HG02642 (cell line): ENCODE data around the gene CLBA1.
"Not testable (repeated sequence)": the region's sequence is repeated elsewhere in the genome, so short reads cannot be mapped to it uniquely, and the experiment has no call there.

Source experiments
- ATAC-seq: cut with Tn5 transposase; IDR thresholded peaks from one replicate; pipeline ENCODE4 v1.9.1; 2021; ENCODE audit warnings: mild to moderate bottlenecking; ENCODE audit not compliant: unreplicated experiment, poor library complexity

The CLBA1 gene

GRCh38 chr14:104985675-104986486, at the start of gene CLBA1:
Gene CLBA1 (plus strand): TSS chr14:104985788. CDS start chr14:104986432, 644 bp downstream.
- peak; percentile 92 for ATAC-seq

- no peak for ATAC-seq
Measured at GRCh38 chr14:104935955-104936354, 49.6 kb upstream of the CLBA1 start.

- no peak for ATAC-seq
Measured at GRCh38 chr14:104936361-104937155, 49.0 kb upstream of the CLBA1 start.

GRCh38 chr14:104937161-104937560, 48.4 kb upstream of the CLBA1 start:
- ATAC-seq: no peak

GRCh38 chr14:104937694-104938365, 47.8 kb upstream of the CLBA1 start:
- no peak for ATAC-seq

DNA sequence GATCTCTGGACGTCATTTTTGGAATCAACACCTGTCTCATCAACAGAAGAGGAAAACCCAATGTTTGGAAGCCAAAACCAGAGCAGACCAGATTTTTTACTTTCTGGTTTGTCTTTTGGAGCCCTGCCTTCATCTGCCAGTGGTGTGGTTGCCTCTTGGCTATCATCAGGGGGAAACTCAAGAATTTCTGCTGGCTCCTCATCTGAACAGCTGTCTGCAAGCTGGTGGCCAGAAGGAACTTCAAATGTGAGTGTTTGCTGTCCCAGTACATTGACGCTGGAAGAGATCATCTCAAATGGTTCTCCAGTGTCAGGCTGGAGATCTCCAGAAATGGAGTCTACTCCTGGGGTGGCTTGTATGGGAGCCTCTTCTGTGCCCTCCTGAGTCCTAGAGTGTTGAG, 47.2 kb upstream of the CLBA1 start:
- ATAC-seq: no peak

DNA sequence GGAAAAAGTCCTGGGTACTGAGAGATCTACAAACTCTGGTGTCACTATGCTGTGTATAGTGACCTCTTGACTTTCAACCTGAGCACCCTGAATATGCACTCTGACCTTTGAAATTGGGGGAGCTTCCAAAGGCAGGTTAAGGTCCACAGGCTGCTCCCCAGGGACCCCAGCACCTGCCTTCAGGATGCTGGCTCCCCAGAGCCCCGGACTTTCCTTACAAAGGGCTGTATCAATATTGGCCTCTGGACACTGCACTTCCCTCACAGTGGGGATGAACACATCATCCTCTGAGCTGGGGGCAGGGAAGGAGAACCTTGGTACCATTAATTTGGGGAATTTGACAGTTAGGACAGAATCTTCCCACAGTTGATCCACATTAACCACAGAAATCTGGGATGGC, 46.6 kb upstream of the CLBA1 start:
- no peak for ATAC-seq

DNA sequence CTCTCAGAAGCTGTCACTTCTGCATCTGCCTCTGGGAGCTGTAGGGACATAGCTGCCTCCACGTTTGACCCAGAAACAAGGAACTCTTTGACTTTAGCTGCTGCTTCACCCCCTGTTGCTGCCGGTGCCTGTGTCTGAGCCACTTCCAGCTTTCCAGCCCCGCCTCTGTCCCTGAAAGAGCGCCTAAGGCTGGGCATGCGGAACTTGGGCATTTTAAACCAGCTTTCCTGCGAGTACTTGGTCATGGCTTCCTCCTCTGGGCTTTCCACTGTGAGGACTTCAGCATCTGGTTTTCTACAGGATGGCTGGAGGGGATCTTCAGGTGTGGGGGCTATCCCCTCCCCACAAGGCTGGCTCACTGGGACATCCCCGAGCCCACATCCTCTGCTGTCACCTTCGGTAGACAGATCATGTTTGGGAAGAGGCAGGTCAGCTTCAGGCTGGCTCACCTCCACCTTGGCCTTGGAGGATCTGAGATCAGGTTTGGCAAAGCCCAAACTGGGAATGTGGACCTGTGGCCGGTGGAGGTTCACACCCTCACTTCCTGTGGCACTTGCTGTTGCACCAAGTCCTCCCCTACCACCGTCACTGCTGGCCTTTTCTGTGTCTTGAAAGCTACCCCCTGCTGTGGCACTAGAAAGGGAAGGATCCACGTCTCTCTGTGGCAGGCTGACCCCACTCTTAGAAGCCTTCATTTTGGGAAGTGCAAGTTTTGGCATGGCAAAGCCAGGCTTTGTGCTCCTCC, 45.8 kb upstream of the CLBA1 start:
- ATAC-seq: no peak

DNA sequence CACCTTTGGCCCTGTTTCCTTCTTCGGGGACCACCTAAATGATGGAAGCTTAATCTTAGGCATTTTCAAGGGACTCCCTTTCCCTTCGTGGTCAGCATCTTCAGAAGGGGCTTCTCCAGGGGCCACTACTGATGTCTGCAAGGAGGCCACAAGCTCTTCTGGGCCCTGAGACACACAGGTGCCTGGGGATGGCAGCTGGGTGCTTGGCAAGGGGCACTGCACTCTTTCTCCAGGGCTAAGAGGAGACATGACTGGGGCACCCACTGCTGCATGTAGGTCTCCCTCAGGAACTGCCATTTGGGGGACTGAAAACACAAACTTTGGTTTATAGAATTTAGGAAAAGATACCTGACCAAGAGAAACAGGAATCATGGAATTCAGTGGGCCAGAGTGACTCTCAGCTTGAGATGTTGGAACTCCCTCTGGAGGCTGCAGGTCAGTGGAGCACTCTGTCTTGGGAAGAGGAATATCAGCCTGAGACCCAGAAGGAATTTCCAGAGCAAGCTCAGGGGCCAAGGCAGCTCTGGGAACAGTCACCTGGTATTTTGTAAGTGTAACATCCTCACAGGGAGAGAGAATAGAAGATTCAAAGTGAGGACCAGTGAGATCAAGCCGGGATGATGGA, 45.0 kb upstream of the CLBA1 start:
- ATAC-seq: no peak

- ATAC-seq: no peak
Measured at GRCh38 chr14:104941508-104942365, 43.9 kb upstream of the CLBA1 start.

DNA sequence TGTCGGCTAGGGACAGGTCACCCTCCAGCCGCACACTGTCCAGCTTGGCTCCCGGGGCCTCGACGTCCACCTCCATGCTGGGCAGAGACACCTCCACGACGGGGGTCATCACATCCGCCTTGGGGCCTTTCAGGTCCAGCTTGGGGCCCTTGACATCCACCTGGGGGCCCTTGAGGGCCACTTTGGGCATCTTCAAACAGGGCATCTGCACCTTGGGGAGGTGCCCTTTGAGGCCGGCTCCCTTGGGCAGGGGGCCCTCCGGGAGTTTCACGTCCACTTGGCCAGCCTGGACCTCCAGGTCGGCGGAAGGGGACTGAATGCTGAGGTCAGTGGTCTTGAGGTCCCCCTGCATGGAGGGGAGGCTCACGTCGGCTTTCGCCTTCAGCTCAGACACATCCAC, 43.0 kb upstream of the CLBA1 start:
- ATAC-seq: no peak

DNA sequence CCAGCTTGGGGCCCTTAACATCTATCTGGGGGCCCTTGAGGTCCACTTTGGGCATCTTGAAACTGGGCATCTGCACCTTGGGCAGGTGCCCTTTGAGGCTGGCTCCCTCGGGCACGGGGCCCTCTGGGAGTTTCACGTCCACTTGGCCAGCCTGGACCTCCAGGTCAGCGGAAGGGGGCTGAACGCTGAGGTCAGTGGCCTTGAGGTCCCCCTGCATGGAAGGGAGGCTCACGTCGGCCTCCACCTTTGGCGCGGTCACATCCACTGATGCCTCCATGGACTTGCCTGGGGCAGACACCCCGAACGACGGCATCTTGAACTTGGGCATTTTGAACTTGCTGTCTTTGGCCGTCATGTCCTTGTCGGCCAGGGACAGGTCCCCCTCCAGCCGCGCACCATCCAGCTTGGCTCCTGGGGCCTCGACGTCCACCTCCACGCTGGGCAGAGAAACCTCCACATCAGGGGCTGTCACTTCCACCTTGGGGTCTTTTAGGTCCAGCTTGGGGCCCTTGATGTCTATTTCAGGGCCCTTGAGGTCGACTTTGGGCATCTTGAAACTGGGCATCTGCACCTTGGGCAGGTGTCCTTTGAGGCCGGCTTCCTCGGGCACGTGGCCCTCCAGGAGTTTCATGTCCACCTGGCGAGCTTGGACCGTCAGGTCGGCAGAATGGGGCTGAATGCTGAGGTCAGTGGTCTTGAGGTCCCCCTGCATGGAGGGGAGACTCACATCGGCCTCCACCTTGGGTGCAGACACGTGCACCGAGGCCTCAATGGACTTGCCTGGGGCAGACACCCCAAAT, 42.2 kb upstream of the CLBA1 start:
- ATAC-seq: not testable (repeated sequence)

GRCh38 chr14:104944016-104944308, 41.6 kb upstream of the CLBA1 start:
- not testable (repeated sequence) for ATAC-seq

- ATAC-seq: not testable (repeated sequence)
Measured at GRCh38 chr14:104944436-104945205, 41.0 kb upstream of the CLBA1 start.

DNA sequence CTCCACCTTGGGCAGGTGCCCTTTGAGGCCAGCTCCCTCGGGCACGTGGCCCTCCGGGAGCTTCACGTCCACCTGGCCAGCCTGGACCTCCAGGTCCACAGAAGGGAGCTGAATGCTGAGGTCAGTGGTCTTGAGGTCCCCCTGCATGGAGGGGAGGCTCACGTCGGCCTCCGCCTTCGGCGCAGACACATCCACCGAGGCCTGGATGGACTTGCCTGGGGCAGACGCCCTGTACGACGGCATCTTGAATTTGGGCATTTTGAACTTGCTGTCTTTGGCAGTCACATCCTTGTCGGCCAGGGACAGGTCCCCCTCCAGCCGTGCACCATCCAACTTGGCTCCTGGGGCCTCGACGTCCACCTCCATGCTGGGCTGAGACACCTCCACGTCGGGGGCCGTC, 40.3 kb upstream of the CLBA1 start:
- not testable (repeated sequence) for ATAC-seq

GRCh38 chr14:104945986-104946965, 39.3 kb upstream of the CLBA1 start:
- not testable (repeated sequence) for ATAC-seq
